ENCODE data around the gene CADPS.
"Not testable (repeated sequence)": the region's sequence is repeated elsewhere in the genome, so short reads cannot be mapped to it uniquely, and the experiment has no call there.

The CADPS gene

DNA sequence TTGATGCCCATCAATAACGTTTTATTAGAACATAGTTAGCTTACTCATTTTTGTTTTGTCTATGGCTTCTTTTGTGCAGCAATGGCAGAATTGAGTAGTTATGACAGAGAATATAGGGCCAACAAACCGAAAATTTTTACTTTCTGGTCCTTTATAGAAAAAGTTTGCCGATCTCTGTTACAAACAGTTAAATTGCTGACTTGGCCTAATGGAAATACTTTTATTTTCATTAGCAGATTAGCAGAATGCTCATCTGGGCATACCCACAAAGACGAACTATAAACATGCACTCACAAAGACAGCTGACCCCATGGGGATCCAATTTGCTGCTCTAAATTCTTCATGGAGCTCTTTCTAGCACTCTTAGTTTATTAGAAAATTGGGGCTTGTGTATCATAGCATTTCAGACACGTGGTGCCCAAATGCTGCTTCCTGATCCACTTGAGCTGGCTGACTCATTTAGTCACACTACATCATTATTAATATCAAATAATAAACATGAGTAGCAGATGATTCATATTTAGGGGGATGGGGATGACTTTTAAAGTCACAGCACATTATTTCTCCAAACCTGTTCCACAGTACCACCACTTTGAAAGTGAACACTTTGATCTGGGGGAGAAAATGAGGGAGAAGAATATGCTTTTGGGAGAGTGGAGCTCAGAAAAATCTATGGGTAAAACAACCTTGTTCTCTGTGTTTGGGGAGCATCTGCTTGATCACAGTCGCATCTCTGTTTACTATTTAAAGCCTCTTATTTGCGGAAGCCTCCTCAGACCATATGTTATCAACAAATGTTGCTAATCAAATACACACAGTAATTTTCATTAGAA lies 273.8 kb downstream of the CADPS start:
- no peak for DNase-seq
- TF ChIP-seq GATA1 (IDR thresholded peaks at IDR 0.05; ENCODE audit: low read depth, low read length) (no peak), POLR2A (IDR thresholded peaks at IDR 0.05; ENCODE audit: low read length) (no peak)

- TF ChIP-seq GATA1 (IDR thresholded peaks at IDR 0.05; ENCODE audit: low read depth, low read length), result no peak
- no peak for TF ChIP-seq POLR2A (IDR thresholded peaks at IDR 0.05; ENCODE audit: low read length)
- DNase-seq, result no peak
These were observed 275.2 kb downstream of the CADPS start for GRCh38 chr3:62600033-62600432.

GRCh38 chr3:62597491-62597890 lies 277.7 kb downstream of the CADPS start:
- no peak for TF ChIP-seq POLR2A (IDR thresholded peaks at IDR 0.05; ENCODE audit: low read length)
- no peak for TF ChIP-seq GATA1 (IDR thresholded peaks at IDR 0.05; ENCODE audit: low read depth, low read length)
- DNase-seq, result no peak

- DNase-seq, result no peak
- TF ChIP-seq POLR2A (IDR thresholded peaks at IDR 0.05; ENCODE audit: low read length) (no peak), GATA1 (IDR thresholded peaks at IDR 0.05; ENCODE audit: low read depth, low read length) (no peak)
These were observed 282.8 kb downstream of the CADPS start for GRCh38 chr3:62592408-62592807.

DNA sequence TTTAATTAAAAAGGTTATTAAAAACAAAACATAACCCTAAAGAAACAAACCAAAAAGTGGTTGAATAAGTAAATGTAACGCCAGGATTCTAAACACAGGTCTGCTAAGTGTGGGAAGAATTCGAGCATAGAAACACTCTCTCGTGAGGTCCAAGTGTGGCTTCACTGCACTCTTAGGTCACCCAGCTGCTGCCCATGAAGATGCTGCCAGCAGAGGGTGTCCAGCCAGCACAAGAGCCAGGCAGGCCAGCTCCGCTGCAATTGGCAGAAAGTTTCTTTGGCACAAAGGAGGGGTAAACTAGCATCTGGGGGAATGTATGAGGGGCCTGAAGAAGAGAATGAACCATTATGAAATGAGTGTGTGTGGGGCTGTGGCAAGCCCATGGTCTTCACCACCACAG lies 286.1 kb downstream of the CADPS start:
- DNase-seq, result no peak
- no peak for TF ChIP-seq POLR2A (IDR thresholded peaks at IDR 0.05; ENCODE audit: low read length)

DNA sequence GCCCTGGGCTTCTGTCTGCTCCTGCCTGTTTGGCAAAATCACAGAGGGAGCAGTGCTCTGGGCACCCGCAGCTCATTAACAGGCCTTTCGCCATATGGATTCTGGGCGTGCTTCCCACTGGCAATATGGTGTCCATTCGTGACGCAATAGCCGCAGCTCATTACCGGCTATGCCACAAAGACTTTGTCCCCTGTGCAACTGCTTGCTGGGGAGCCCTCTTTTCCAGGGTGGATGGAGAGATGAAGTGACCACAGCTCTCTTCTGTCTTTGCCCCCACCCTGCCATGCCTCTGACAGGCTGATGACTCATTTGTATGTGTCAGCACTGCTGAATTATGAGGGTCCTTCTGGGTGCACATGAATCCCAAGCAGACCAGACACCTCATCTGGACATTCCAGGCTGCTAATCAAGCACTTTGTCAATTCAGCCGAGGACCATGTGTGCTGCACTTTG lies 287.6 kb downstream of the CADPS start:
- DNase-seq, result no peak
- TF ChIP-seq POLR2A (IDR thresholded peaks at IDR 0.05; ENCODE audit: low read length), result no peak
- no peak for TF ChIP-seq GATA1 (IDR thresholded peaks at IDR 0.05; ENCODE audit: low read depth, low read length)

DNA sequence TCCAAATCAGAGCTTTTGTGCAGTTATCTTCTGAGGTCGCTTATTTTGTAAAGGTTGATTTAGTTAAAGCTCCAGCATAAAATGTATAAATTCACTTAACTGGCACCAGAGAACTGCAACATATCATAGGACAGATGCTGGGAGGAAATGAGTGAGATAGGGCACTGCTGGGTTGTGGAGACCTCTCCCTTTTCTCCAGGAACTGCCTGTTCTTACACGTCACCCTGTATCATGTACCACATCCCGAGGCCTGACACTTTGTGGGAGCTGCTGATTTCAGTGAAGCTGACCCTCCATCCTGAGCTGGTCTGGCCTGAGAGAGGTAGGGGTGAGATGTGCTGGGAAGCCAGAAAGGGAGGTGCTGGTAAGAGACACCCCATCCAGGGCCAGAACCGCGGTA lies 288.0 kb downstream of the CADPS start:
- TF ChIP-seq GATA1 (IDR thresholded peaks at IDR 0.05; ENCODE audit: low read depth, low read length) (no peak), POLR2A (IDR thresholded peaks at IDR 0.05; ENCODE audit: low read length) (no peak)
- no peak for DNase-seq

GRCh38 chr3:62586356-62586755 lies 288.9 kb downstream of the CADPS start:
- no peak for DNase-seq
- no peak for TF ChIP-seq POLR2A (IDR thresholded peaks at IDR 0.05; ENCODE audit: low read length)
- no peak for TF ChIP-seq GATA1 (IDR thresholded peaks at IDR 0.05; ENCODE audit: low read depth, low read length)

- no peak for DNase-seq
- no peak for TF ChIP-seq GATA1 (IDR thresholded peaks at IDR 0.05; ENCODE audit: low read depth, low read length)
- no peak for TF ChIP-seq POLR2A (IDR thresholded peaks at IDR 0.05; ENCODE audit: low read length)
These were observed 289.4 kb downstream of the CADPS start for GRCh38 chr3:62585861-62586260.

- DNase-seq, result no peak
- TF ChIP-seq GATA1 (IDR thresholded peaks at IDR 0.05; ENCODE audit: low read depth, low read length) (no peak), POLR2A (IDR thresholded peaks at IDR 0.05; ENCODE audit: low read length) (no peak)
These were observed 290.6 kb downstream of the CADPS start for GRCh38 chr3:62584636-62585035.

DNA sequence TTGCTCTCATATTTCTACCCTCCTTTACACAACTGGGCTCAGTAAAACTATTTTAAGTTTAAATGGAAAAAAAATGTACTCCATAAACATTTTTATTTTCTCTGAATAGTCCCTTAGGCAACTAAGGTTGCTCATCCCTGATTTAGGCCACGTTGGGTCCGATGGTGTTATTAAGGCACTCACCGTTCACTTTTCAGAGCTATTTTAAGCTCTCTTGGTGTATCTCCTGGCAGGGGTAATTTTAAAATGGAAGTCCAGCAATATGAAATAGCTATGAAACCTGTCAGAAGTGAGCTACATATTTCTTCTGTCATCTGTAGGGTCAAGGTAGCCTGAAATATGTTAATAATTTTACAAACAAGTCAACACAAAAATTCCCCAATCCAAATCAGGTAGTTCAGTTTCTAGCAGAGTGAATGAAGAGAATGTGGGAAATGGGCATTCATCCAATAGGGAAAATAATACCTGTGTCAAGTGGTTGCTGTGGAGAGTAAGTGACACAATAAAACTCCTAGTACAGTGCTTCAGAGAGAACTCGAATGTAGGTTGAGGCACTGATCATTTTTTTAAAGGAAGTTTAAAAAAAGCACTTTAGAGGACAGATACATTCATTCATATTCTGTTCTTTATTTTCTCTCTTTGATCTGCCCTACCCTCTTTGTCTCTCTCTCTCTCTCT lies 292.6 kb downstream of the CADPS start:
- no peak for DNase-seq
- TF ChIP-seq GATA1 (IDR thresholded peaks at IDR 0.05; ENCODE audit: low read depth, low read length), result no peak
- TF ChIP-seq POLR2A (IDR thresholded peaks at IDR 0.05; ENCODE audit: low read length), result no peak

DNA sequence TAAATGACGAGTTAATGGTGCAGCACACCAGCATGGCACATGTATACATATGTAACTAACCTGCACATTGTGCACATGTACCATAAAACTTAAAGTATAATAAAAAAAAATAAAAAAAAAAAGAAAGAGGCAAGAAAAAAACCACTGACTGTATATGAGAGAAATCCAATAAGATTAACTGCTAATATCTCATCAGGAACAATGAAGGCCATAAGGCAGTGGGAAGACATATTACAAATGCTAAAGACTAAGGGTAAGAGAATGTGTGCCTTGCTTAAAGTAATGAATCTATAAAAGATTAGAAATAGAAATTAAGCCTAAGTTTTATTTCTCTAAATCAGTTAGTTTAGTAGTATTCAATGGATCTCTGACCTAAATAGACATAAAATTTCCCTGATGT lies 294.7 kb downstream of the CADPS start:
- not testable (repeated sequence) for DNase-seq

GRCh38 chr3:62577153-62577552 lies 298.1 kb downstream of the CADPS start:
- TF ChIP-seq POLR2A (IDR thresholded peaks at IDR 0.05; ENCODE audit: low read length), result no peak
- no peak for DNase-seq

DNA sequence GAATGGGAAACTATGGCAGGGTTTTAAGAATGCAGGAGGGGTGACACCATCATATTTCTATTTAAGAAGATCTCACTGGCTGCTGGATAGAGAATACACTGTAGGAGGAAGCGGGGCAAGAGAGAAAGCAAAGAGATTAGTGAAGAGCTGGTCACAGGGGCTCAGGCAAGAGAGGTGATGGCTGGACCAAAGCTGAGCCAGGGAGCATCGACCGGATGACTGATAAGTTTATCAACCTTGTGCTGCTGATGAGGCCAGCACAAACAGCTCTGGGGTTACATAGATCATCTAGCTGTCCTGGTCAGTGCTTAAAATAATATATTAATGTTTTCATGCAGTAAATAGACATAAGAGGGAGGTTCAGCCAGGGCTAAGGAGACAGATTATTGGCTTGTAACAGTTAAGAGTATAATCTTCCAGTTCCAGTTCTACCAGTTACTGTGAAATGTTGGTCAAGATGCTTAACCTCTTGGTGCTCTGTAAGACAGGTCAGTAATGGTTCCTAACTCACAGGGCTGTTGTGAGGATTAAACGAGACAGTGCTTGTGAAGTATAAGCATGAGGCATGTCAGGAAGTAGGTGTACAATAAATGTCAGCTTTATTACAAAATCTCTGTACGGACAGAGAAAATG lies 300.8 kb downstream of the CADPS start:
- TF ChIP-seq GATA1 (IDR thresholded peaks at IDR 0.05; ENCODE audit: low read depth, low read length) (no peak), POLR2A (IDR thresholded peaks at IDR 0.05; ENCODE audit: low read length) (no peak)
- no peak for DNase-seq

DNA sequence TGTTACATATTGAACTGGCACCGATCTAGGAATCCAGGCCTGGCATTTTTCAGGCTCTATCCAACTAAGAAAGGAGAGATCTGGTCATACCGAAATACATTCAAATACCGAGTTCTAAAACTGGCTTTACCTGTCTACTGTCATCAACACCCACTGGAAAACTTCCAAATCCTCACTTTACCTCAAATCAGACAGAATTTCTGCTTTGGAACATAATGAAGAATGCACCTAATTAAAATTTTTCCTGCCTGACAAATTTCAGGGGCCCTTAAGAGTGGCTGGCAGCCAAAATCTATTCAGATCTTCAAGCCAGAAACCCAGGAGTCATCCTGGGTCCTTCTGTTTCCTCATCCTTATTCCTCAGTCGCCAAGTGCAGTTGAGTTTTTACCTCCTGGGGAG lies 303.3 kb downstream of the CADPS start:
- no peak for TF ChIP-seq GATA1 (IDR thresholded peaks at IDR 0.05; ENCODE audit: low read depth, low read length)
- no peak for TF ChIP-seq POLR2A (IDR thresholded peaks at IDR 0.05; ENCODE audit: low read length)

More for the DNA sequence above, 303.3 kb downstream of the CADPS start:
- DNase-seq, result no peak
